HG02763 (cell line): ENCODE data around the gene SLF2.

Experiments
- ATAC-seq: cut with Tn5 transposase; IDR thresholded peaks from one replicate; pipeline ENCODE4 v1.9.1; 2021; ENCODE audit warnings: mild to moderate bottlenecking, moderate library complexity; ENCODE audit not compliant: unreplicated experiment

The SLF2 gene

GRCh38 chr10:100998991-100999741, 86.4 kb downstream of the SLF2 start:
- ATAC-seq, result peak; percentile 38

GRCh38 chr10:100999742-101000126, 87.0 kb downstream of the SLF2 start, which contains the start of gene LZTS2:
Gene LZTS2 (plus strand): TSS chr10:100999808. CDS start chr10:101002539, 2,731 bp downstream.
- no peak for ATAC-seq

- ATAC-seq, result no peak
Observed at GRCh38 chr10:101000127-101000914, 87.6 kb downstream of the SLF2 start.

- ATAC-seq, result no peak
Observed at GRCh38 chr10:101000915-101001658, 88.3 kb downstream of the SLF2 start.

GRCh38 chr10:101001659-101002035, 88.9 kb downstream of the SLF2 start:
- no peak for ATAC-seq

- ATAC-seq, result no peak
Observed at GRCh38 chr10:101002456-101002855, 89.7 kb downstream of the SLF2 start.

GRCh38 chr10:101003639-101004206, 91.0 kb downstream of the SLF2 start:
- no peak for ATAC-seq

- no peak for ATAC-seq
Observed at GRCh38 chr10:101005361-101005760, 92.6 kb downstream of the SLF2 start.

GRCh38 chr10:101005869-101006567, 93.3 kb downstream of the SLF2 start:
- no peak for ATAC-seq

- no peak for ATAC-seq
Observed at GRCh38 chr10:101006593-101007098, 93.9 kb downstream of the SLF2 start.

- no peak for ATAC-seq
Observed at GRCh38 chr10:101007099-101007711, 94.4 kb downstream of the SLF2 start.

- no peak for ATAC-seq
Observed at GRCh38 chr10:101007915-101008822, 95.4 kb downstream of the SLF2 start.

- ATAC-seq, result no peak
Observed at GRCh38 chr10:101008823-101009423, 96.2 kb downstream of the SLF2 start.

- ATAC-seq, result no peak
Observed at GRCh38 chr10:101010329-101010728, 97.6 kb downstream of the SLF2 start.

GRCh38 chr10:101011517-101012423, 99.0 kb downstream of the SLF2 start:
- no peak for ATAC-seq

- ATAC-seq, result no peak
Observed at GRCh38 chr10:101012525-101013364, 100.0 kb downstream of the SLF2 start.
